Fibroblast of mammary gland (primary cell): ENCODE data around the gene PLA2G5.

Experiments used
- DNase-seq: peaks from one replicate; pipeline ENCODE4 v3.0.0-alpha.2; 2010; ENCODE audit warnings: low read depth
- H3K4me3 ChIP-seq: 2 replicates; pipeline ENCODE4 v1.5.1; 2011; ENCODE audit warnings: low read depth, mild to moderate bottlenecking, low read length, moderate library complexity; ENCODE audit not compliant: control insufficient read depth
- TF ChIP-seq, protein P1 (sequence below): conservative IDR thresholded peaks from 2 replicates; pipeline ENCODE4 v1.5.1; 2011; ENCODE audit warnings: low read depth, low read length, inconsistent platforms; ENCODE audit not compliant: control insufficient read depth, insufficient read depth

The PLA2G5 gene

DNA sequence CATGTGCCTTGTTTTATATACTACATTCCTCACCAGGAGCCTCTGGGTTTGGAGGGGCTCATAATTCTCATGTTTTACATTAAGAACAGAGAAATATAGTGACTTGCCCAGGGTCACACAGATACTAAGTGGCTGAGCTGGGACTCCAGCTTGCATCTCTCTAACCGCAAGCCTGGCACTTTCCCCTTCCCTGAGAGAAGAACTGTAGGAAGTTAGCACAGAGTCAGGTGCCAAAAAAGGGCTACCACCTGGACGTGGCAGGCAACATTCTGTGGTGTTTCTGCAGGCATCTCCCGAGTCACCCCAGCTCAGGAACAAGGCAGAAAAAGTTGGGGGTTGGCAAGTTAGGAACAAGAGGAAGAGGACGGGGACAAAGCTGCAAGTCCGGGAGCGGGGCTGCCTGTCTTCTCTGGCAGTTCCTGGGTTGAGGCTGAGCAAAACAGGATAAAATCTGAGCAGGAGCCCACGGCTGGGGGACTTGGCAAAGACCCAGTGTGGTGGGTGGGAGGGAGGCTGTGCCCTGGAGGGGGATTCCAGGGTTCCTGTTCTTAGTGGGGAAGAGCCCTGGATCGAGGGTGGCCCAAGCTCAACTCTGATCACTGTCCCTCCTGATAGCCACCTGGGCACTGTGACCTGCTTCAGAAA is 9.8 kb downstream of the PLA2G5 start:
- no peak overlapping the region for H3K4me3 ChIP-seq
- TF ChIP-seq, protein P1, sequence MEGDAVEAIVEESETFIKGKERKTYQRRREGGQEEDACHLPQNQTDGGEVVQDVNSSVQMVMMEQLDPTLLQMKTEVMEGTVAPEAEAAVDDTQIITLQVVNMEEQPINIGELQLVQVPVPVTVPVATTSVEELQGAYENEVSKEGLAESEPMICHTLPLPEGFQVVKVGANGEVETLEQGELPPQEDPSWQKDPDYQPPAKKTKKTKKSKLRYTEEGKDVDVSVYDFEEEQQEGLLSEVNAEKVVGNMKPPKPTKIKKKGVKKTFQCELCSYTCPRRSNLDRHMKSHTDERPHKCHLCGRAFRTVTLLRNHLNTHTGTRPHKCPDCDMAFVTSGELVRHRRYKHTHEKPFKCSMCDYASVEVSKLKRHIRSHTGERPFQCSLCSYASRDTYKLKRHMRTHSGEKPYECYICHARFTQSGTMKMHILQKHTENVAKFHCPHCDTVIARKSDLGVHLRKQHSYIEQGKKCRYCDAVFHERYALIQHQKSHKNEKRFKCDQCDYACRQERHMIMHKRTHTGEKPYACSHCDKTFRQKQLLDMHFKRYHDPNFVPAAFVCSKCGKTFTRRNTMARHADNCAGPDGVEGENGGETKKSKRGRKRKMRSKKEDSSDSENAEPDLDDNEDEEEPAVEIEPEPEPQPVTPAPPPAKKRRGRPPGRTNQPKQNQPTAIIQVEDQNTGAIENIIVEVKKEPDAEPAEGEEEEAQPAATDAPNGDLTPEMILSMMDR = no peak
- no peak for DNase-seq

DNA sequence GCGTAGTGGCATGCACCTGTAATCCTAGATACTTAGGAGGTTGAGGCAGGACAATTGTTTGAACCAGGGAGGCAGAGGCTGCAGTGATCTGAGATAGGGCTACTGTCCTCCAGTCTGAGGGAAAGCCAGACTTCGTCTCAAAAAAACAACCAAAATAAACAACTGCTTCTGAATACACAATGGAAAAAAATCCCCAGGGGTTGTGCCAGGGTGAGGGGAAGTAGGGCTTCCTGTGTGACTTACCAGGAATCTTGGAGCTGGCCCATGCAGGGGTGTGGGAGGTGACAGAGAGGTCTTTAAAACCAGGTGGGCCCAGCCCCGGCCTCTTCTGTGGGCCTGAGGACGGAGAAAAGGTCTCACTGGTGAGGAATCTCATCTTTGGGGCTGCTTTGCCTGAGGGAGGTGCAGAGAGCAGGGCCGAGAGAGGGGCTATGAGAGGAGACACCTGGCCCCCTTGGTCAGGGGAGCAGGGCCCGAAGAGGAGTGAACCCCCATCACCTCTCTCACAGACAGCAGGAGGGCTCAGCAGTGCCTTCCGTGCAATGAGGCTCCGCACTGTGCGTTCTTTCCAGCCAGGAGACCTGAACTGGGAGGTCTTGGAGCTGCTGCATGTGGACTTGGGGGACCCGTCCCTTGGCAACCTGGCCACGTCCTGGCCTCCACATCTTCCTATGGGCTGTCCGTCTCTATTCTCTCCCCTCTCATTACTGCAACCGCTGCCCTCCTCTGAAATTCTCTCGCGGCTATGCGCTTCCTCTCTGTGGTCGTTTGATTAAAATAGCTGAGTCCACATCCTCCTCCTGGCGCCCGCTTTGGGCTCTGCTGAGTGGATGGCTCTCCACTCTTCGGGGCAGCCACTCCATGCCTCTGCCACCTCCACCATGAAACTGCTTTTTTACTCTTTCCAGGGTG is 10.7 kb downstream of the PLA2G5 start:
- DNase-seq = no peak
- no peak overlapping the region for H3K4me3 ChIP-seq
- TF ChIP-seq, protein P1 = no peak

DNA sequence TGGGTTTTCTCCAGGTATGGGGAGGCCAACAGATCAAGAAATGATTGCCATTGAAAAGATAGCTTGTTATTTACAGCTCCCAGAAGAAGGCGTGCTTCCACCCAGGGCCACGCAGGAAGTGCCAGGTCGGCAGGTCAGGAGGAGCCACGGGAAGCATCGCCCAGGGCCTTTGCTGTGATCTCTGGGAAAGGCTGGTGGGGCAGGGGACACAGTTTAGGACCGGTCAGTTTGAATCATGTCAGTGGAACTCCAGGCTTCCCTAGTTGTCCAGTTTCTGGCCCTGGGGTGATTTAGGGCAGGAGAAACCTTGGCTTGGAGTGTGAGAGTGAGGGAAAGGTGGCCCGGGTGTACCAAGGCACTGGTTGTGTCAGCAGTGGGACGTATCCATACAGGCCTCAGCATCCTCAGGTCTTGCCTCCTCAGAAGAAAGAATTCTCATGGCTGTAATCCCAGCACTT is 11.4 kb downstream of the PLA2G5 start:
- H3K4me3 ChIP-seq = no peak overlapping the region
- no peak for DNase-seq
- TF ChIP-seq, protein P1 = no peak

DNA sequence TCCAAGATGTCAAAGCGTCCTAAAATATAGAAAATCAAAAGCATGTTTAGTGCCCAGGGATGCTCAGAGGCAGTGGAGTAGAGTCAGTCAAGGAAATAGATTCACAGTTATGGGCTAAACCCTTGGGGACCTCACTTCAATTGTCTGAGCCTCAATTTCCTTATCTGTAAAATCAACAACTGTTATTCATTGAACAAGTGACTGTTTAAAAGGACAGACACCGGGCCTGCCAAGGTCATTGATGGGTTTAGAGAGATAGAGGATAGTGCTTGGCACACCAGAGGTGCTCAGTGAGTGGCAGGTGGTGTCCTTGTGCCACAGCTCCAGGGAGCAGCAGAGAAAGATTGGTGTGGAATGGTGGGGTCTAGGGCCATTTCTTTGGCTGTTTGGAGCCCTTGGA is 12.8 kb downstream of the PLA2G5 start:
- no peak for DNase-seq
- no peak overlapping the region for H3K4me3 ChIP-seq
- TF ChIP-seq, protein P1 = no peak

- H3K4me3 ChIP-seq = no peak overlapping the region
- DNase-seq = no peak
- TF ChIP-seq, protein P1 = no peak
These were observed 13.4 kb downstream of the PLA2G5 start for GRCh38 chr1:20083178-20083944.

DNA sequence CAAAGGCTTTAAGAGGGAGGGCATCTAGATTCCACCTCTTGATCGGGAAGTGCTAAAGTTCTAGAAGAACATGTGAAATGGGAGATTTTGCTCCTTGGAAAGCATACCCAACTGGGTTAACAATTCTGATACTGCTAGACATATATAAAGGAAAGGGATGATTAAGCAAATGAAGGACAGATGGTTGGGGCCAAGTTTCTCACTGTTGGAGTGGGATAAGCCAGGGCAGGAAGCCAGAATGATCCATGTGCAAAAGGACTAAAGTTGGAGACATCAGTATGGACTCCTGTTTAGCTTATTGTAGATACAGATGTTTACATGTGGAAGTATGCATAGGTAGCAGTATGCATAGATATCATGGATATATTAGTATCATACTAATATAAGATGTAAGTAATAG is 16.8 kb downstream of the PLA2G5 start:
- peak; percentile 19 for DNase-seq
- TF ChIP-seq, protein P1 = no peak
- no peak overlapping the region for H3K4me3 ChIP-seq
